HG03457 (cell line): ENCODE measurements around the gene HLA-DMA.
"Not testable (repeated sequence)": the region's sequence is repeated elsewhere in the genome, so short reads cannot be mapped to it uniquely, and the experiment has no call there.

Experiments used
- ATAC-seq: cut with Tn5 transposase; IDR thresholded peaks from one replicate; pipeline ENCODE4 v1.9.1; 2021; ENCODE audit warnings: moderate number of reproducible peaks; ENCODE audit not compliant: unreplicated experiment

Gene HLA-DMA

DNA sequence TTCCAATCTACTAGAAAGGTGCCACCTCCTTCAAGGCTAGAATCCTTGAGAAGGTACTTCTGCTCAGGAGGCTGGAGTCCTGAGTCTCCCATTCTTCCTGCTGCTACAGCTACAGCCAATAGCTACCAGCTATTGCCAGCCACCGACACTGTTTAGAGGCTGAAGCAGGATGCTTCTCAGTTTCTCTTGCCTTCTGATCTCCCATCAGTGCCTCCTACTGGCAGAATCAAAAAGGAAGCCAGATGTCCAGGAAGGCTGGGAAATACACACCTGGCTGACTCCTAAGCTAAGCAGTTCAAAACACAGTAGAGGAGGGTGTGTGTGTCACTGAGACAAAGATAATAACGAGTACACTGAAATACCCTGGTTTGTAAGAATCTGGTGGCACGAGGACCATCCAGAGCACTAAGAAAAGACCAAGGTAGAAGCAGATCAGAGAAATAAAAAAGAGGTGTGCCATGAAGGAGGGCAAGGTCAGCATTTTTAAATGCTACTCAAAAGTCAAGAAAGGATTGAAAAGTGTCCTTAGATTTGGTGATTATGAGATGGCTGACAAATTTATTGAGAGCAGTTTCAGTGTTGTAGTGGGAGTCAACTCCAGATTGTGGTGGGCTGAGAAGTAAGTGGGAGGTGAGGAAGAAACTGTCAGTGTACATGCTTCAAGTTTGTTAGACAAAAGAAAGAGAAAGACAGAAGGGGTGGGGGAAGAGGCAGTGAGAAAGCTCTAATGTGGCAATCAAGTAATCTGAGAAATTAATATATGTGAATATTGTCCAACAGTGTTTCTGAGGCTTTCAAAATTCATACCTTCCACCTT is 2.3 kb upstream of the HLA-DMA start:
- ATAC-seq = no peak

DNA sequence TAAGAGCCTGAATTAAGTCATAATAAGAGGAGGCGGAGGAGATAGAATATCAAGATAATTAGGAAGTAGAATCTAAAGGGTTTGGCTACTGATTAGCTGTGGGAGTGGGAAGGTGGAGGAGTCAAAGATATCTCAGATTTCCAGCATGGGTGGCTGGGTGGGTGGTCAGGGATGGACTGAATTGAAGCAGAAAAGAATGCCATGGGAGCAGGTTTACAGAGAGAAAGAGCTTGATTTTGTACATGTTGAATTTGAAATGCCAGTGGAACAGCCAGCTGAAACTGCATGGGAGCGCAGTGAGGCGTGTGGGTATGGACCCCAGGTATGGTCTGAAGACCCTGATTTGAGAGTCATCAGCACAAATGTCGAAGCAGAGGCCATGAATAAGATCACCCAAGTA is 1.4 kb upstream of the HLA-DMA start:
- ATAC-seq = no peak

DNA sequence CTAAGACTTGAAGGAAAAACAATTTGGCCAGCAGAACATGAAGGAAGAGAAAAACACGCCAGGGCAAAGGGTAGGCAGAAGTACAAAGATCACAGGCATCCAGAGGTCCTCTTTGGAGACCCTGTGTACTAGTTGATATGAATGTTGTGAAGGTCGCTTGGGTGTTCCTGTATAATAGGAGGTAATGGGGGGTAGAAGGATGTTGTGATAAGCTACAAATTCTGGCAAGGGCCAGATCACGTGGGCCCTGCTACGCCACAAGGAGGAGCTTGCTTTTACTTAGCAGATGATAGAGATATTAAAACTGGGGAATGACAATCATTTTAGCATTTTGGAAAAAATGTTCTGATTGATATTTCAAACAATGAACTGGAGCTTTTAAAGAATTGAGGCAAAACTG is 878 bp upstream of the HLA-DMA start:
- ATAC-seq = no peak

DNA sequence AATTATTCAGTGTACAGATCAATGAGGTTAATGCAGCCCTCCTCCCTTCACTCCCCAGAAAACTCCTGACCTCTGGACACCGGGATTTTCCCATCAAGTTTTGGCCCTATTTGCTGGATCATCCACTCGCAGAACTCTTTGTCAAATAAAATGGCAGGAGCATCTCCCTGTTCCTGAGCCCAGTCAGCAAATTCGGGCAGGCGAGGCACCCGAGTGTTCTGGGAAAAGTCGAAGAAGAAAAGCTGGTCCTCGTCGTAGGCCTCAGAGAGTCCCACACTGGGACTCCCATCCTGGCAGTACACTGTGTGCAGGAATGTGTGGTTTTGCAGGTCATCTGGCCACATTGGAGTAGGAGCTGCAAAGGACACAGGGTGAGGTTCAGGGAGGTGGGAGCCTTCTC is 2.4 kb downstream of the HLA-DMA start:
- no peak for ATAC-seq

DNA sequence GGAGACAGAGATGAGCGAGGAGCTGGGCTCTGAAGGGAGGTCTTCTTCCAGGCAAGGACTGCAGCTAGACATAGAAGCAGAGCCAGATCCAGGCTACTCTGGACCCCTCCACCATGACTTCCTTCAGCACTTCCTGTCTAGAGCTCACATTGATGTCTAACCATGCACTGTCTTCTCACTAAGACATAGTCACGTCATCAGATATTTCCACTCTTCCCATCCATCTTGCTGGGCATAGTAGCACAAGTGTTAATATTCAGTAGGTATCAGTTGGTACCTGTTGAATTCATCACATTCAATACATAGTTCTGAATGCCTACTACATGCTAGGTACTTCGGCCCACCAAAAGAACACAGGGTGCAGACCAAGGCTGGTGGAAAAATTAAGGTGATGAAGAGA is 2.9 kb downstream of the HLA-DMA start:
- ATAC-seq = no peak

DNA sequence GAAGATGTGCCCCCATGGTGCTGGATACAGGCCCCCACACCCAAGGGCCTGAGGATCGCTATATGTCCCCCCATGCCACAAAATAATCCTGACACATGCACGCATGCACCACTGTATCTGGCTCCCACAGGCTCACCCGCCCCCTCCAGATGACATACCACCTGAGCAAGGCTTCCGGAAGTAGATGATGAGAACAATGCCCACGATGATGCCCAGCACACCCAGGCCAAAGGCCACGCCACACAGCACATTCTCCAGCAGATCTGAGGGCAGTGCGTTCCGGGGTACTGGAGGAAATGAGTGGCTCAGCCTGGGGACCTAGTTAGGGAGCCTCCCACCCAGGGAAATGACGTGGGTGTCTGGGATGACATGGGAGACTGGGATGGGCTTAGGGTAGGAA is 3.8 kb downstream of the HLA-DMA start:
- no peak for ATAC-seq

DNA sequence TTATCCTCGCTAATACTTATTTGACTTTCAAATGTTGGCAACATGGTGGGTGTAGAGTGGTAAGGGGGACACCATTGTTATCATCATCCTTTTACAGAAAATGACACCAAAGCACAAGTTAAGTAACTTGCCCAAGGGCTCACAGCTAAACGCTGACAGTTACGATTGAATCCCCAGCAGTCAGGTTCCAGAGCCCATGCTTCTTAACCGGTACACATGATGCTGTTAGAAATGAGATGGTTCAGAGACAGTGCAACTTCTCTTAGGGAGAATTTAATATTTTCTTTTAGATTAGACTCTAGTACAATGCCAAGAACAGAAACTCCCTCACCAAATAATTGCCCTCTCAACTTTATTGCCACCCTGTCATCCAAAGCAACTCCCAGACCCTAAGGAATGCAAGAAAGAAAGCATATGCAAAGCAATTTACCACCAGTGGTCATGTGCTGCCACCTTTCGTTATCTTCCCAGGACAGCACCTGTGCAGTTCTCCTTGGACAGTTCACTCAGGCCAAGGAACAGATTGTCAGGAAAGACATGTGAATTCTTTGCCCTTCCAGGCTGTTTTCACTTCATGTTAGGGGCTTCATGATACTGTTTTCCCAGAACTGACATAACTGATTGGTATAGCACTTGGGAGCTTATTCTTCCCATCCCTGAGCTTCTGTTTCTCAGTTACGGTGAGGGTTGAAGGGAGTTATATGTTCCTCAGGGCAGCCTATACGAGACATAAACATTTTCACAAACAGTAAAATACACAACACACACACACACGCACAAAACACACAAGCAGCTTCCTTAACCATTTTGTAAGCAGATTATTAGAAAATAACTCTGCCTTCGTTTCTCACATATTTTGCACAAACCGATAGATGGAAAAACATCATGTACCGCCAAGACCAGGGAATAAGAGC is 5.1 kb downstream of the HLA-DMA start:
- ATAC-seq = no peak

DNA sequence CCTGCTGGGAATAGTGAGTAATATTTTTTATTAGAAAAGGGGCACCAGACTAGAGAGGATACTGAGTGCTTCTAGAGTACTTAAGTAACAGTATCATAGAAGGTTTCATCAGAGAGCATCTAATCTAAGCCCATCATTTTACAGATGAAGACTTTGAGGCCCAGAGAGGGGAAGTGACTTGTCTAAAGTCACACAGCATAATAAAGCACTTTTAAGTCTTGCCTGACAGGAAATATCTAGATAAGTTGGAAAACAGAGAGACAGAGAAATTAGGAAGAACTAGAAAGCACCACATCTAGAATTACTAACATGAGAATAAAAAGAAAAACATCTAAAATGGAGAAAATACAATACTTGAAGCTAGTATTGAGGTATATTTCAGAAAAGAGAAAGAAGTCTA is 6.0 kb downstream of the HLA-DMA start:
- no peak for ATAC-seq

DNA sequence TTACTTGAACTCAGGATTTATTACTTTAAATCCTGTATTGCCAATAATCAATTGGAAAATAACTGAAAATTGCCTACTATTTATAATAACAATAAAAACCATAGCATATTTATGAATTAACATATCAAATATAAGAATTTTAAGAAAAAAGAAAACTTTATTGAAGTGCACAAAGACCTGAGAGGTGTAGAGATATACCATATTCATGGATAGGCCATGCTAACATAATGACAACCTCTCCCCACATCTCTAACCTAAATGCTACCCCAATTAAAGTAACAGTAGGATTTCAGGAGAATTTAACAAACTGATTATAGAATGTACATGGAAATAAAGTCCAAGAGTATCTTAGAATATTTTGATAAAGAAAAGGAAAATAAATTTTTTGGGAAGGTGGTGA is 6.9 kb downstream of the HLA-DMA start:
- no peak for ATAC-seq

DNA sequence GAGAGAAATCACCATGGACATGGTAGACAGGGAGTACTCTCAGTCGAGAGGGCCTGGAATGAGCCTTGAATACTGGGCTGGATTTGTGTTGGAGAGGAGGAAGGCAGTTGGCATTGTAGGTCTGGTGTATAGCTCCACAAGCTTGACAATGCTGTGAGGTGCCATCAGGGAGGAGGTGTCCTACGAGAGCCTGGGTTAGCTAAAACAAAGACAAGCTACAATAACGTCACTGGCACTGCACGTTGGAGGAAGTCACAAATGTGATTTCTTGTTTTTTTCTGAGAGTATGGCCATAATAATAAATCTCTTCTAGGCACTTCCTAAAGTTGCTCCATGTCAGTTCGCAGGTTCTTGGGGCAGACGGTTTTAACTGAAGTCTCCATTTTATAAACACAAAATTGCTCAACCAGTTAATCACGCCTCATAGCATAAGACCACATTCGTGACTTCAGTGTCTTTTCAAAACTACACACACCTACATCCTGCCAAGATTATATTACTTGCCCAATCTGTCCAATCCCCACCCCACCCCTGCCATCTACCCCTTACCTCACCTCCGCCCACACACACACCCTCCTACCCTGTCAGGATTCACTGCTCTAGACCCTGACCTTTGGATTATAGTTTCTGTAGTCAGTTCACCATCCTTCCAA is 7.7 kb downstream of the HLA-DMA start:
- ATAC-seq = no peak

DNA sequence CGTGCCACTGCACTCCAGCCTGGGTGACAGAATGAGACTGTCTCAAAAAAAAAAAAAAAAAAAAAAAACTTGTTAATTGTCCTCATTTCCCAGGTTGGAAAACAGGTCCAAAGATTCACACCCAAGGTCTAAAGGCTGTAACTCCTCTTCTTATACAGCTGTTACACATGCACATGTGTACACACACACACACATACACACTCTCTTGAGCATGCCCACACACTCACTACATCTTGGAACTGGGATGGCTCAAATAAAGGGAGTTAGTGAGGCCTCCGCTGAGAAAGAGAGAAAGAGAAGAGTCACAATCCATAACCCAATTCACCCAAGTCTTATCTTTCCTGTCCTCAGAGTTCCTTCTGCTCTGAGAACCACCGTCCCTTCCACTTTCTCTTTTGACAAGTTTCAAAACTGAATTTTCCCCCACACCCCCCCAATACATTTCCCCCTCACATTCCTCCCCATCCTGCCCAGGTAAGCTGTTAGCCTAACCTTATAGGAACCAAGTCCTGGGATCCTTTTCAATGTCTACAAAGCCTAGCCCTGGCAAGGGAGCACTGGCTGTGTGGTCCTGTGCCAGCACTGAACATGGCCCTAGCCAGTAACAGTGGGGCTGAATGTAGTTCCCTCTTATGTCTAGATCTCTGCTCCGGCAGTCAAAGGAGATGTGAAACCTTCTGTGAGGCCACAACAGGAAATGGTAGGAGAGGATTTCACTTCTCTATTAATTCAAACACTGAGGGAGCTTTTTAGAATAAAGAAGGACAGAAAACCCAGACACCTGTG is 8.8 kb downstream of the HLA-DMA start:
- ATAC-seq = no peak

DNA sequence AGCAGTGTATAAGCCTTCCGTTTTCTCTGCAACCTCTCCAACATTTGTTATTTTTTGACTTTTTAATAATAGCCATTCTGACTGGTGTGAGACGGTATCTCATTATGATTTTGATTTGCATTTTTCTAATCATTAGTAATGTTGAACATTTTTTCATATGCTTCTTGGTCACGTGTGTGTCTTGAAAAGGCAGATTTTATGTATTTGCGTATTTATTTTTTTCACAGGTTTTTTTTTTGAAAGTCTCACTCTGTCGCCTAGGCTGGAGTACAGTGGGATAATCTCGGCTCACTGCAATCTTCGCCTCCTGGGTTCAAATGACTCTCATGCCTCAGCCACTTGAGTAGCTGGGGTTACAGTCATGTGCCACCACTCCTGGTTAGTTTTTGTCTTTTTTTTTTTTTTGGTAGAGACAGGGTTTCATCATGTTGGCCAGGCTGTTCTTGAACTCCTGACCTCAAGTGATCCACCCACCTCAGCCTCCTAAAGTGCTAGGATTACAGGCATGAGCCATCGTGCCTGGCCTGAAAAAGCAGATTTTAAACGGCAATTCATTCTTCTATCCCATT is 10.3 kb downstream of the HLA-DMA start:
- not testable (repeated sequence) for ATAC-seq

DNA sequence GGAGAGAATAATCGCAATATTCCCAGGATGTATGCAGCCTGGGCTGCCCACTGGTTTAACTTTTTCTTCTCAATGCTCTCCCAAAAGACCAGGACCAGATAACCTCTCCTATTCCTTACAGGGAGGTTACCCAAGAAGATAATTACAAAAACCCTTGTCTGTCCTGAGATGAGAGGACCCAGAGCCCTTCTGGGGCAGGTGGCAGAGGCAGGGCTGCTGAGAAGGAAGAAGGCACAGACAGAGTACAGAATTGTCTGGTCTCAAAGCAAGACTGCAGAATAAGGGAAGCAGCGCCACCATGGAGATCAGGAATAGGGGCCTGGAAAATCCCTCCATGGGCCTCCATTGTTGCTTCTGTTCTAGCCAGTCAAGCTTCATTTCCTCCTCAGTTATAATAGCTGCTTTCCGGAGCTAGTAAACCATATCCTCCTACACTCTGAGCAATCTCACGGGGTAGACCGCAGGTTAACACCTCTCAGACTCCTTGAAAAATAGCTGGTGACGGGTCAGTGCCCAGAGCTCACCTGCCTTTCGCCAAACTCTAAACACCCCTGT is 11.6 kb downstream of the HLA-DMA start:
- no peak for ATAC-seq

DNA sequence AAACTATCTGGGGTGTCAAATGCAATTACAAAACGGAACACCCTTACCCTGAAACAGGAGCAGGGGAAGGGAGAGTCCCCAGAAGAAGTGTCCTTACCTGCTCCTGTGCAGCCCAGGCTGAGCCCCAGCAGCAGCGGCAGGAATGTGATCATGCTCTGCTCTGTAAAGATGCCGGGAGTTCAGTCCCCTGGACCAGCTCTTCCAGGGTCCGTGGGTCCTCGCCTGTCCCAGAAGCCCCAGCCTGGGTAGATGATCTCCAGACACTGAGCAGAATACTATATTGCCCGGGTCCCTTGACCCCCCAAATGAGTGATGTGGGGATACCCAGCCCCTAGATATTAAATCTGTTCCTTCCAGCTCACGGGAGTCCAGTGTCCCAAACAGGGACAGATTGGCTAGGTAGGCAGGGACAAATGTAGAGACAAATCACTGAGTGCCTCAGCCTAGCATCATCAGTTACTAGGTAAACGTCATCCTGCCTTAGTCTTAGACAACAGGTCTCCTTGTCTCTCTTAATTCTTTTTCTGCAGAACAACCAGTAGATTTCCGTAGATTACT is 12.2 kb downstream of the HLA-DMA start, which contains the start of gene HLA-DMB:
Gene HLA-DMB (minus strand): TSS at position 373 of the 558 bp plus-strand sequence. CDS start 221 bp downstream, at position 152.
- ATAC-seq = no peak

DNA sequence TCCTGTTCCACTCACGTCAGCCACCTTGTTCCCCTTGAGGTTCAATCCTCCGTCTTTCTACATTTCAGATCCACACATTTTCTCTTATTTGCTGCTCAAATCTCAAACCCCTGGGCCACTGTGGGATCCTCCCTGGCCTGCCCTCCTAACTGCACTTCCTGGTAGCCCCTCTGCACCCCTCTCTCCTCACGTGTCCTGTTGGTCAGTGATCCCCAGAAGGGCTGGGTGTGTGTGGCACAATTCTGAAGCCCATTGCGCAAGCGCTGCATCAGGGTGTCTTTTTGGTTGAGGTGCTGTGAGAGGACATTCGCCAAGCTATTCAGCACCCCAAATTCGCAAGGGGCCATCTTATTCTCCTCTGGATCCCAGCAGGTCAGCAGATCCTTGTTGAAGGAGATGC is 14.4 kb downstream of the HLA-DMA start:
- no peak for ATAC-seq

DNA sequence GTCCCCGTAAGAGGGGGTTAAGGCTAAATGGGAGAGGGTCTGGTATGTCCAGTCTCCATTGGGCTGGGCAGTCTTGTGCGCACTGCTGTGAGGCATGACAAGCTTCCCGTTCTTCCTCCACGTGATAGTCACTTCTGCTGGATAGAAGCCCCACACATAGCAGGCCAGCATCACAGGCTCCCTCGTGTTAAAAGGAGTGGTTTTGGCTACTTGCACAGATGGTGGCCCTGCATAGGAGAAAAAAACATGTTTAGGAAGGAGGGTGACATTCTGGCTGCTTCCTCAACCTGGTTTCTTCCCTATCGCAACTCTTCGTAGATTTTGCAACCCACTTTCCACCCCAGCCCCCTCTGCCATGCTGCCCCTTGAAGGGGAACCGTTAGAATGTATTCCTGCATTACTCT is 15.7 kb downstream of the HLA-DMA start:
- no peak for ATAC-seq

DNA sequence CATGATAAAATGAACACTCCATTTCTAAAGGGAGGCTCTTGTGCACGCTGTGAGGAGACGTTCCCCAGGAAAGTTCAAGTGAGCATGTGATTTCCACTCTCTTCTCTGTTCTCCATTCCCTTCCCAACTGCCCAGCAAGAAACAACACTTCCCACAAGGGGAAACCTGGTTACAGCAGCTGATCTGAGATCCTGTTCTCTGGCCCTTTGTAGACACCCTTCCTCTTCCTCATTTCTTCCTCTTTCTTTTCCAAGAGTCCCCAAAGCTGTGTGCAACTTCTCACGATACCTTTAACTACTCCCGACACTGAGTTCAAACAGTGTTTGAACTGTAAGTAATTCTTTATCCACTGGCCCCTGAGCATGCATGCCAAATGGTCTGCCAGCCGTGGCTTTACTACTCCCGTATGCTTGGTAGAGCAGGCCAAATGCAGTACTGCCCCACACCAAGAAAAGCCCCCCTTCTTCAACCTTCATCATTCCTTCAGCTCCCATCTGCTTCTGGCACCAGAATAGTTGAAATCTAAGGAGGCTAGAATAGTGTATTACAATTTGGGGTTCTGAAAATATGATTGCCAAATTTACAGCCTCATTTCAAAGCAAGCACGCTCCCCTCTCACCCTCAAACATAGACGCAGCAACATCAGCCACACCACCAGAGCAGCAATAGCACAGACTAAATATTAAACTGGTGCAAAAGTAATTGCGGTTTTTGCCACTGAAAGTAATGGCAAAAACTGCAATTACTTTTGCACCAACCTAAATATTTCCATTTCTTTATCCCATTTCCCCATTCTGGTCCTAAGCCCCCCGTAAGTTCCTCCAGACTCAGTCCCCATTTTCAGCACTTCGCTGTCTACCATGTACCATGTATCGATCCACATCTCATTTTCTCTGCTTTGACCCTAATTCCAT is 16.4 kb downstream of the HLA-DMA start:
- ATAC-seq = no peak

DNA sequence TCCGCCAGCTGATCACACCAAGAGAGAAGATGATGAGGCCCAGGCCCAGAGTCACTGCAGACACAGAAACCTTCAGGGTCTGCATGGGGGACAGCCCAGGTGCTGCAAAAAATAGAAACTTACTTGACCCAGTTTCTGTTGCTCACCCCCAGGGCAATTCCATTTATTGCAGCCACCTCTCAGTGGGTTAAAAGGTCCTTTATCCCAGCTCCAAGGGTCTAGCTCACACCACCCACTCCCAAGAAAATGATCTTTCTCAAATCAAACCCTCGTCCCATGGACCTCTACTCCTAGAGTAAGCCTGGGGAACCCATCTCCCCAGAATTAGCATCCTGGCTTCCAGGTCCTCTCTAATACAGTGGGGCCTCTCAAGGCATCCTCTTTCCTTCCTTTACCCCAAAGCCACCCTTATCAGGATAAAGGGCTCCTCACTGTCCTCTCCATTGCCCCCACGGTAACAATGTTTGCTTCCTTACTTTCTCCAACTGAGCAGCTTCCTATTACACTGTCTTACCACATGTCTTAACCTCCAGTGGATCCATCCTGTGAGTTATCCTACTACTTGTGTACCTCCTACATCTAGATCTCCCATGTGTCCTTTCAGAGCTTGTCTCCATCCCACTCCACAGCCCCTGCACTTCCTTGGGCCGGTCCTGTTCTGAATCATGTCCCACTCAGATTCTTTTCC is 17.2 kb downstream of the HLA-DMA start:
- no peak for ATAC-seq
